GM23338 (cell line): ENCODE results near the gene NAB2. TPM values are rescaled to one million over a fixed set of nuclear protein-coding genes. Genes with fewer than 3 reads are reported as not detected.

Experiments
- ATAC-seq: fragments of 200-7000 bp; cut with Tn5 transposase; 3 replicates; pipeline ENCODE4 v1.9.1; 2020
- DNase-seq: peaks from one replicate; pipeline ENCODE4 v3.0.0-alpha.2; 2015; ENCODE audit warnings: low spot score
- H2AFZ ChIP-seq: fragments of 200-600 bp; sonication (generic); 2 replicates; pipeline ENCODE4 v1.8.0; 2016; ENCODE audit warnings: antibody characterized with exemption, mild to moderate bottlenecking, moderate library complexity
- H3F3A ChIP-seq: fragments of 200-600 bp; sonication (generic); replicated peaks from 2 replicates; pipeline ENCODE4 v1.8.0; 2017; ENCODE audit warnings: antibody characterized with exemption, mixed run types, low read depth
- H3K27ac ChIP-seq: fragments of 200-600 bp; sonication (generic); 2 replicates; pipeline ENCODE4 v1.6.1; 2016; ENCODE audit warnings: low read depth
- H3K27me3 ChIP-seq: fragments of 200-600 bp; sonication (generic); 2 replicates; pipeline ENCODE4 v1.8.0; 2016; ENCODE audit warnings: mild to moderate bottlenecking, mixed run types, moderate library complexity; ENCODE audit not compliant: insufficient read depth
- H3K36me3 ChIP-seq: fragments of 200-600 bp; sonication (generic); 2 replicates; pipeline ENCODE4 v1.8.0; 2016; ENCODE audit warnings: mild to moderate bottlenecking; ENCODE audit not compliant: insufficient read depth
- H3K4me1 ChIP-seq: fragments of 200-600 bp; sonication (generic); 2 replicates; pipeline ENCODE4 v1.8.0; 2016; ENCODE audit warnings: mild to moderate bottlenecking, moderate library complexity; ENCODE audit not compliant: insufficient read depth
- H3K4me2 ChIP-seq: fragments of 200-600 bp; sonication (generic); 2 replicates; pipeline ENCODE4 v1.7.1; 2017; ENCODE audit warnings: mixed run types
- H3K4me3 ChIP-seq: fragments of 200-600 bp; sonication (generic); 2 replicates; pipeline ENCODE4 v1.6.1; 2016; ENCODE audit warnings: mixed run types
- H3K79me2 ChIP-seq: fragments of 200-600 bp; sonication (generic); replicated peaks from 2 replicates; pipeline ENCODE4 v1.8.0; 2017; ENCODE audit warnings: mild to moderate bottlenecking; ENCODE audit not compliant: insufficient read depth
- H3K9me2 ChIP-seq: fragments of 200-600 bp; sonication (generic); 2 replicates; pipeline ENCODE4 v1.8.0; 2017; ENCODE audit not compliant: insufficient read depth
- H4K20me1 ChIP-seq: fragments of 200-600 bp; sonication (generic); replicated peaks from 2 replicates; pipeline ENCODE4 v1.8.0; 2017; ENCODE audit warnings: mild to moderate bottlenecking; ENCODE audit not compliant: insufficient read depth
- H3K27ac Mint-ChIP-seq: 2 replicates; pipeline ENCODE4 v1.8.0; 2020; ENCODE audit warnings: inconsistent platforms, mild to moderate bottlenecking, moderate library complexity, mixed read lengths
- H3K27me3 Mint-ChIP-seq: 3 replicates; pipeline ENCODE4 v1.8.0; 2022; ENCODE audit warnings: low read depth, mild to moderate bottlenecking, moderate library complexity, mixed read lengths, inconsistent platforms; ENCODE audit not compliant: insufficient read depth, poor library complexity
- H3K36me3 Mint-ChIP-seq: 3 replicates; pipeline ENCODE4 v1.8.0; 2021; ENCODE audit warnings: low read depth, mild to moderate bottlenecking, inconsistent platforms, moderate library complexity, mixed read lengths
- H3K4me1 Mint-ChIP-seq: 3 replicates; pipeline ENCODE4 v1.8.0; 2020; ENCODE audit warnings: mild to moderate bottlenecking, inconsistent platforms, mixed read lengths
- H3K4me3 Mint-ChIP-seq: 3 replicates; pipeline ENCODE4 v1.8.0; 2021; ENCODE audit warnings: moderate library complexity, mild to moderate bottlenecking, inconsistent platforms, mixed read lengths
- H3K9me3 Mint-ChIP-seq: 3 replicates; pipeline ENCODE4 v1.8.0; 2020; ENCODE audit warnings: moderate library complexity, mild to moderate bottlenecking, inconsistent platforms, mixed read lengths
- CREB1 ChIP-seq: fragments of 250-450 bp; sonication (Bioruptor Pico); IDR thresholded peaks from 2 replicates; pipeline ENCODE4 v1.5.0; 2020; ENCODE audit warnings: low read depth, mild to moderate bottlenecking, moderate library complexity
- CTCF ChIP-seq, 2 experiments: fragments of 200-600 bp in 1 of 2; sonication (generic) in 1 of 2; conservative IDR thresholded peaks; 2 replicates each; pipeline versions ENCODE4 v1.5.1 to v1.6.1; 2016 to 2017; ENCODE audit warnings: antibody characterized with exemption in 2 of 2, low read depth in 2 of 2, mild to moderate bottlenecking in 2 of 2, moderate library complexity in 1 of 2
- ETS1 ChIP-seq: IDR thresholded peaks from 2 replicates; pipeline ENCODE4 v1.6.1; 2016; ENCODE audit warnings: antibody characterized with exemption
- EZH2 ChIP-seq: fragments of 200-600 bp; sonication (generic); IDR thresholded peaks from one replicate; pipeline ENCODE4 v1.8.0; 2017; ENCODE audit warnings: antibody characterized with exemption, mild to moderate bottlenecking, low read depth; ENCODE audit not compliant: unreplicated experiment
- EZH2phosphoT487 ChIP-seq: fragments of 200-600 bp; sonication (generic); IDR thresholded peaks from one replicate; pipeline ENCODE4 v1.8.1; 2018; ENCODE audit warnings: antibody characterized with exemption; ENCODE audit not compliant: unreplicated experiment
- JUNB ChIP-seq: IDR thresholded peaks from one replicate; pipeline ENCODE4 v1.6.1; 2016; ENCODE audit warnings: antibody characterized with exemption; ENCODE audit not compliant: unreplicated experiment
- NANOG ChIP-seq: IDR thresholded peaks from 2 replicates; pipeline ENCODE4 v1.6.1; 2016; ENCODE audit warnings: antibody characterized with exemption, borderline replicate concordance
- POLR2AphosphoS5 ChIP-seq: IDR thresholded peaks from 2 replicates; pipeline ENCODE4 v1.6.1; 2016; ENCODE audit warnings: antibody characterized with exemption, low read depth
- REST ChIP-seq: IDR thresholded peaks from one replicate; pipeline ENCODE4 v1.6.1; 2018; ENCODE audit warnings: antibody characterized with exemption; ENCODE audit not compliant: unreplicated experiment
- STAT1 ChIP-seq: IDR thresholded peaks from one replicate; pipeline ENCODE4 v1.6.1; 2016; ENCODE audit warnings: antibody characterized with exemption; ENCODE audit not compliant: unreplicated experiment
- ZNF114 ChIP-seq: fragments of 250-450 bp; sonication (Bioruptor Pico); IDR thresholded peaks from 2 replicates; pipeline ENCODE4 v1.5.0; 2020; ENCODE audit warnings: mild to moderate bottlenecking, moderate library complexity
- ZNF331 ChIP-seq: fragments of 250-450 bp; sonication (Bioruptor Pico); IDR thresholded peaks from 2 replicates; pipeline ENCODE4 v1.5.0; 2020; ENCODE audit warnings: low read depth, mild to moderate bottlenecking, moderate library complexity
- ZNF462 ChIP-seq: fragments of 250-450 bp; sonication (Bioruptor Pico); IDR thresholded peaks from 2 replicates; pipeline ENCODE4 v1.5.0; 2020; ENCODE audit warnings: mild to moderate bottlenecking, moderate library complexity
- polyA plus RNA-seq: library from polyadenylated mRNA; unstranded; fragments of >200 nt; fragmentation: Nextera tagmentation; extraction: Ambion mirVana; gene quantifications from 2 replicates; pipeline ENCODE4 v1.2.1, GENCODE V29; 2016
- total RNA-seq: library from RNA; depleted of rRNA; stranded (reverse); fragments of >200 nt; shearing (Covaris generic); gene quantifications from 2 replicates; pipeline ENCODE4 v1.2.3, GENCODE V29; 2014

Gene NAB2
- total and polyA plus RNA-seq, 2 experiments from 2014 or later: 6.5 to 19.8 TPM

GRCh38 chr12:57091638-57092528 lies 3.0 kb downstream of the NAB2 start:
- H3K4me3 ChIP-seq: no peak overlapping the region
- H3K4me3 Mint-ChIP-seq: peak overlapping the region; percentile 35; the same call in 2 of the 3 replicates

More at GRCh38 chr12:57091638-57092528, 3.0 kb downstream of the NAB2 start:
- Mint-ChIP-seq H3K27ac (0 out of 2 replicates have a peak overlapping the region, but pooled peaks have one; percentile 48), H3K9me3 (no peaks in the 10 kb centered on the region), H3K36me3 (peaks cover 57% of the 10 kb centered on the region), H3K27me3 (peaks cover 42% of the 10 kb centered on the region), H3K4me1 (peaks cover 59% of the 10 kb centered on the region)
- Histone ChIP-seq H3K4me2 (no peak overlapping the region), H3K27ac (no peak overlapping the region), H3K79me2 (peaks cover 8% of the 10 kb centered on the region; the same call in 1 of the 2 replicates), H3K36me3 (no peaks in the 10 kb centered on the region), H3K4me1 (peaks cover 27% of the 10 kb centered on the region), H2AFZ (no peak overlapping the region), H3K27me3 (no peaks in the 10 kb centered on the region), H3F3A (peaks cover 19% of the 10 kb centered on the region), H3K9me2 (no peaks in the 10 kb centered on the region), H4K20me1 (no peaks in the 10 kb centered on the region; the same call in 1 of the 2 replicates)
- no peak for TF ChIP-seq ETS1
- no peak for TF ChIP-seq NANOG
- no peak for TF ChIP-seq ZNF331 (CRISPR knock-in tag)
- no peak for TF ChIP-seq CTCF (conservative IDR thresholded peaks at IDR 0.05; ENCODE audit: low read depth in 2 of 2)
- TF ChIP-seq ZNF462 (CRISPR knock-in tag): no peak
- TF ChIP-seq JUNB: no peak
- no peak for TF ChIP-seq CREB1 (CRISPR knock-in tag)
- no peak for TF ChIP-seq REST
- TF ChIP-seq EZH2: no peak
- TF ChIP-seq POLR2AphosphoS5: no peak
- no peak for TF ChIP-seq ZNF114 (CRISPR knock-in tag)
- no peak for TF ChIP-seq STAT1
- no peak for TF ChIP-seq EZH2phosphoT487
- DNase-seq (no peak), ATAC-seq (no peak)
